GM23248 (cell line): Measurements from ENCODE around the gene RBM47.

Source experiments
- EZH2 ChIP-seq: fragments of 200-600 bp; sonication (generic); IDR thresholded peaks from 2 replicates; pipeline ENCODE4 v1.6.1; 2018; ENCODE audit warnings: antibody characterized with exemption, mild to moderate bottlenecking; ENCODE audit not compliant: insufficient read depth, poor library complexity, severe bottlenecking
- EZH2phosphoT487 ChIP-seq: fragments of 200-600 bp; sonication (generic); IDR thresholded peaks from 2 replicates; pipeline ENCODE4 v1.6.1; 2018; ENCODE audit warnings: antibody characterized with exemption, moderate library complexity, mild to moderate bottlenecking, low read depth; ENCODE audit not compliant: insufficient read depth

DNA sequence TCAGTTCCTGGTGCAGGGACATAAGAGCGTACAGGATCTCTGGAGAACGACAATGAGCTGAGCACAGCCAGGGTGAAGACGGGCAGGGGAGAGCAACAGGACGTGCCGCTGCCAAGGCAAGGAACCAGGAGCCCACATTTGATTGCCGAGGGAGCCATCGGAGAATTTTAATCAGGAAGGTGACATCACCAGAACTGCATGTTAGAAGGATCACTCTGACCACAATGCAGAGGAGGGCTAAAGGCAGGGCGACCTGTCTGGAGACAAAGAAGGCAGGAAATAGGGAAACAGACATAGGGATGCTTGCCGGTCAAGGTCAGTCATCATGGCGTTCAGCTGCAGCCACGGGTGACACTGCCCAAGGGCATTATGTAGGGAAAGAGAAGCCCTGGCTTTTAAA lies 81.4 kb downstream of the RBM47 start:
- TF ChIP-seq EZH2: no peak
- TF ChIP-seq EZH2phosphoT487: no peak
